Measurements from ENCODE around the gene LRRC18. TPM values are rescaled to one million over a fixed set of nuclear protein-coding genes. Genes with fewer than 3 reads are reported as not detected.

LRRC18 gene
- total RNA-seq, 2 donors from 2014 or later = not detected

- Histone ChIP-seq H3K4me1 (no peaks in the 10 kb centered on the region), H3K27ac (no peak overlapping the region), H3K9me3 (no peaks in the 10 kb centered on the region), H3K36me3 (replicated peaks in 1 of 2; ENCODE audit: insufficient read depth in 1 of 2, low read depth in 2 of 2) (no peaks in the 10 kb centered on the region), H3K27me3 (no peaks in the 10 kb centered on the region), H3K4me3 (no peak overlapping the region)
- ATAC-seq (no peak), DNase-seq (no peak)
- WGBS, 2 donors = 49 to 66% methylated on average over 3 to 6 of the region's 6 CpGs
- TF ChIP-seq POLR2A (IDR thresholded peaks at IDR 0.05) = no peak
- TF ChIP-seq, protein P1, sequence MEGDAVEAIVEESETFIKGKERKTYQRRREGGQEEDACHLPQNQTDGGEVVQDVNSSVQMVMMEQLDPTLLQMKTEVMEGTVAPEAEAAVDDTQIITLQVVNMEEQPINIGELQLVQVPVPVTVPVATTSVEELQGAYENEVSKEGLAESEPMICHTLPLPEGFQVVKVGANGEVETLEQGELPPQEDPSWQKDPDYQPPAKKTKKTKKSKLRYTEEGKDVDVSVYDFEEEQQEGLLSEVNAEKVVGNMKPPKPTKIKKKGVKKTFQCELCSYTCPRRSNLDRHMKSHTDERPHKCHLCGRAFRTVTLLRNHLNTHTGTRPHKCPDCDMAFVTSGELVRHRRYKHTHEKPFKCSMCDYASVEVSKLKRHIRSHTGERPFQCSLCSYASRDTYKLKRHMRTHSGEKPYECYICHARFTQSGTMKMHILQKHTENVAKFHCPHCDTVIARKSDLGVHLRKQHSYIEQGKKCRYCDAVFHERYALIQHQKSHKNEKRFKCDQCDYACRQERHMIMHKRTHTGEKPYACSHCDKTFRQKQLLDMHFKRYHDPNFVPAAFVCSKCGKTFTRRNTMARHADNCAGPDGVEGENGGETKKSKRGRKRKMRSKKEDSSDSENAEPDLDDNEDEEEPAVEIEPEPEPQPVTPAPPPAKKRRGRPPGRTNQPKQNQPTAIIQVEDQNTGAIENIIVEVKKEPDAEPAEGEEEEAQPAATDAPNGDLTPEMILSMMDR (IDR thresholded peaks at IDR 0.05) = no peak
- intact Hi-C loops (cut with DNase I) = no loop called here
Observed at GRCh38 chr10:48938990-48939536, 577 bp downstream of the LRRC18 start.

DNA sequence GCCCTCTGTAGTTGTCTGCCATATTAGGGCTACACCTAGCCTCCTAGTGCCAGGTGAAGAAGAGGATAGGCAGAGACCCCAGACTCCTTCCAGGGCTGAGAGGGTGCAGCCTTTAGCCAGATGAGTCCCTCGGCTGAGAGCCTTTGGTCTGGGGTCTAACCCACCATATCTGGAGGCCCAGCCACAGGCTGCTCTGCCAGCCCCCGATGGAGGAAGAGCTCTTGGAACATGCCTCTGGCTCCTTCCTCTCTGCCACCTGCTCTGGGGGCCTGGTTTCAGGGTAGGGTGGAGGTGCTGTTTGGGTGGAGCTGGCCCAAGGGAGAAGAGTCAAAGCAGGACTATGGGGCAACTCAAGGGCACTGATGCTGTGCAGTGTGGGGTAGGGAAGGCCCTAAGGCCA is 1.4 kb downstream of the LRRC18 start:
- H3K4me1 ChIP-seq = no peaks in the 10 kb centered on the region
- 96% methylated on average over 2 of the region's 2 CpGs; no CpG with 5 or more reads in 1 of the 2 donors for WGBS, 2 donors
- no peak for ATAC-seq
- no peak for TF ChIP-seq POLR2A (IDR thresholded peaks at IDR 0.05)
- TF ChIP-seq, protein P1 (IDR thresholded peaks at IDR 0.05) = no peak
- H3K36me3 ChIP-seq (replicated peaks in 1 of 2; ENCODE audit: insufficient read depth in 1 of 2, low read depth in 2 of 2) = no peaks in the 10 kb centered on the region
- H3K9me3 ChIP-seq = no peaks in the 10 kb centered on the region
- DNase-seq = no peak
- no peaks in the 10 kb centered on the region for H3K27me3 ChIP-seq
- no peak overlapping the region for H3K4me3 ChIP-seq
- intact Hi-C loops (cut with DNase I) = no loop called here
- H3K27ac ChIP-seq = no peak overlapping the region

GRCh38 chr10:48937796-48938195 is 1.8 kb downstream of the LRRC18 start:
- Histone ChIP-seq H3K4me3 (no peak overlapping the region), H3K27me3 (no peaks in the 10 kb centered on the region), H3K36me3 (replicated peaks in 1 of 2; ENCODE audit: insufficient read depth in 1 of 2, low read depth in 2 of 2) (no peaks in the 10 kb centered on the region), H3K9me3 (no peaks in the 10 kb centered on the region), H3K4me1 (no peaks in the 10 kb centered on the region), H3K27ac (no peak overlapping the region)
- DNase-seq = no peak
- TF ChIP-seq POLR2A (IDR thresholded peaks at IDR 0.05) = no peak
- intact Hi-C loops (cut with DNase I) = no loop called here
- ATAC-seq = no peak
- WGBS, 2 donors = 93 to 95% methylated on average over 3 of the region's 3 CpGs

- intact Hi-C loops (cut with DNase I) = no loop called here
- no peak overlapping the region for H3K27ac ChIP-seq
- no peak overlapping the region for H3K4me3 ChIP-seq
- H3K9me3 ChIP-seq = no peaks in the 10 kb centered on the region
- H3K4me1 ChIP-seq = no peaks in the 10 kb centered on the region
- no peaks in the 10 kb centered on the region for H3K27me3 ChIP-seq
- H3K36me3 ChIP-seq (replicated peaks in 1 of 2; ENCODE audit: insufficient read depth in 1 of 2, low read depth in 2 of 2) = no peaks in the 10 kb centered on the region
- ATAC-seq (no peak), DNase-seq (no peak)
- TF ChIP-seq, protein P1 (IDR thresholded peaks at IDR 0.05) = no peak
- TF ChIP-seq POLR2A (IDR thresholded peaks at IDR 0.05) = no peak
Observed at GRCh38 chr10:48935577-48935976, 4.1 kb downstream of the LRRC18 start.

DNA sequence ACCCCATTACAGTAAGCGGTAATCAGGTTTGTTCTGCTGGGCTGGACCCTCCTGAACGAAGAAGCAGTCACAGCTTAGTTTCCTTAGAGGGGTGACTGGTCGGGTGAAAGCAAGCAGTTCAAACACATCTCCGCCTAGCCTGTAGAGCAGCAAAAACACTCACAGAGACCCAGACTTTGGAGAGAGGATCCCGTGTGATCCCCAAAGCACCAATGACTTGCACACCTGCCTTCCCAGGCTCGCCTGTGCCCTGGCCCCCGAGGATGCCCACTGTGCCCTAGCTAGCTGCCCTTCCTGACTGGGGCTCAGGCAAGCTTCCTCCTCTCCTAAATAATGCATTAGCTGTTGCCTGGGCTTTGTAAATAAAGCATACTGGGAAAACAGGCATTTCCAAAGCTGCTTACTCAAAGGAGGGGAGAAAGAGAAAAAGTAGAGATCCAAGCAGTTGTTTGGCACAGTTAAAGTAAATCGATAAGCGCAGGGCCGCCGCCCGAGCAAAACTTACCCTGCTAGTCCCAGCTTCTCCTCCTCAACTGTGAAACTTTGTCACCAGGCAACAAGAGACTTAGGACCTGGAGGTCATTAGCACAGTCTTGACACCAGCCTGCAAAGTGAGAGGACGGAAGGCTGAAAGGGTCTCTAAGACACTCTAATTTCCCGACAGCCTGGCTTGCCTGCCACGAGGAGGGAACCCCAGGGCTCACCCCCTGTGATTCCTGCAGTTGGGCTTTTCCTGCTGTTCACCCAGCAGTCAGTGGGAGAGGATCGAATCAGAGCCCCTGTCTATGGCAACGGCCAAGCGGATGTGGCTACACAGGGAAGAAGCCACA is 4.8 kb downstream of the LRRC18 start:
- H3K9me3 ChIP-seq = no peaks in the 10 kb centered on the region
- DNase-seq (no peak), ATAC-seq (peak; percentile 9)
- no peaks in the 10 kb centered on the region for H3K27me3 ChIP-seq
- WGBS, 2 donors = 25 to 28% methylated on average over 15 to 18 of the region's 18 CpGs
- no peak overlapping the region for H3K4me3 ChIP-seq
- TF ChIP-seq, protein P1 (IDR thresholded peaks at IDR 0.05) = no peak
- TF ChIP-seq POLR2A (IDR thresholded peaks at IDR 0.05) = no peak
- no peaks in the 10 kb centered on the region for H3K4me1 ChIP-seq
- intact Hi-C loops (cut with DNase I) = no loop called here
- no peaks in the 10 kb centered on the region for H3K36me3 ChIP-seq (replicated peaks in 1 of 2; ENCODE audit: insufficient read depth in 1 of 2, low read depth in 2 of 2)
- H3K27ac ChIP-seq = no peak overlapping the region
